ENCODE data around the gene ZNF423. TPM values are rescaled to one million over a fixed set of nuclear protein-coding genes. Genes with fewer than 3 reads are reported as not detected.
A peak's percentile ranks its signal among the peaks of the same experiment; 100 is the strongest.
"Not testable (repeated sequence)": the region's sequence is repeated elsewhere in the genome, so short reads cannot be mapped to it uniquely, and the experiment has no call there.

The ZNF423 gene
- polyA plus RNA-seq, 1 donor = 34.5 TPM

DNA sequence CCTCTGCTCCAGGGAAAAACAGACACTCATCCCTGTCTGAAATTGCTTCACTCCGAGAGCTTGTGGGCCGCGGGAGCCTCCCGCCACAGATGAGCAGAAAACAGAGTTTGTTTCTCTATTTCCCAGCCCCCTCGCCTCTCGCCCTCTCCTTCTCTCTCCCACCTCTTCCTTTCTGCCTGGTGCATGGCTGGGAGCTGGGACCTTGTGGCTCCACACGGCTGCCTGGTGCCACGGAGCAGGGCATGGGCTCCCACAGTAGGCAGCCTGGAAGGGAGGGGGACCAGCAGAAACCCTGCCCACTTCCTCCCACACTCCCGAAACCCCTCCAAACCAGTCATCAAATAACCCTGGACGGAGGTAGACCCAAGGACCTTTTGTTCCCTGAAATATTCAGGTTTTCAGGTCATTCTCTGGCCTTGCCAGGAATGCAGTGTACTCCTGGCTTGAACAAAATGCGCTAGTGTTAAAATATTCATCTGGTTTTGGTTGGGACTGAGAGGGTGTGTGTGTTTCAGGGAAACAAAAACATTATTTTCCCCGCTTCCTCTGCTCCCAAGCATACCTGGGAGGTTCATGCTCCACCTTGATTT, 277.4 kb downstream of the ZNF423 start:
- DNase-seq = no peak

DNA sequence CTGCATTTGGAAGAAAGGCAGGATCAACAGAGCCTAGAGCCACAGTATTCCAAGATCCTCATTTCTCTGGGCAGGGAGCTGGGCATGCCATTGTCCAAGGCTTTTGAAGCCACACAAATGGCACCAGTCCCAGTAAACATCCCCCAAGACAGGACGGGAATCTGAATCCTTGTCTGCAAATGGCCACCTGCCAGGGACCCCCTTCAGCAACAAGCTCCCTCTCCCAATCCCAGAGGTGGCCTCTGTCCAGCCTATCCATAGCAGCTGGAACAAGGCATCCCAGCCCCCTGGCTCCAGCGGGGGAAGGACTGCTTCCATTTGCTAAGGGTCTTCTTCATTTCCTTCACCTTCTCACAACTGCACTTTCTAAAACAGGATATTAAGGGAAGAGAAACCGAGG, 277.9 kb downstream of the ZNF423 start:
- DNase-seq = no peak

GRCh38 chr16:49576941-49577340, 279.0 kb downstream of the ZNF423 start:
- DNase-seq = no peak

- DNase-seq = no peak
Measured at GRCh38 chr16:49576173-49576494, 279.8 kb downstream of the ZNF423 start.

DNA sequence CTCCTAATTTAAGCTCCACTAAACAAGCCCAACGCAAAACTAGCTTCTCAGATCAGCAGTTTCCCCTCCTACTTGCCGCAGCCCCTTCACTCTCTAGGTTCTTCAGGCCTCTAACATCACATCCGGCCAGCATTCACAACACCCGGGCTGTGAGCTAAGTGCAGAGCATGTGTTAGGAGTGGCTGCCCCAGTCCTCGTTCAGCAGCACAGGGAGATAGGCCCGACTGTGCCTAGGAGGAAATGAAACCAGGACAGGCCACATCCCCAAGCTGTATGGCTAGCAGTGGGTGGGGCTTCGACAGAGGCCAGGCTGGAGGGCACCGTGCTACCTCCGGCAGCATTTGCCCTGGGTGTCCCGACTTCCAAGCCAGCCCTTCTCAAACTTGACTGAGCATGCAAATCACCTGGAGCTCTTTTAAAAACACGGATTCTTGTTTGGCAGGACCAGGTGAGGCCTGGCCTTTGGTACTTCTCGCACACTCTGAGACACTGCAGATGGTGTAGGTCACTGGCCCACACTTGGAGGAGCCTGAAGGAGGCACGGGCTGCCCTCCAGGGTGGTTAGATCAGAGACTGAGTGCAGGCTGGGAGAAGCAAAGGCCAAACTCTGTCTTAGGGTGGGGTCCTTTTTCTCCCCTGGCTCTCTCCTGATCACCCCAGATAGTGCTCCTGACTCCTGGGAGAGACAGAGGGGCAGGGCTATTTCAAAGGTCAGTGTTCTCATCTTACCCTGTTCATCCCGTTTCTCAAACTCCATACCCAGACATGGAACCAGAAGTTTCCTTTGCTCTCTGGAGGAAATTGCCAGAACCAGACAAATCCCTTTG, 280.4 kb downstream of the ZNF423 start:
- DNase-seq = no peak

DNA sequence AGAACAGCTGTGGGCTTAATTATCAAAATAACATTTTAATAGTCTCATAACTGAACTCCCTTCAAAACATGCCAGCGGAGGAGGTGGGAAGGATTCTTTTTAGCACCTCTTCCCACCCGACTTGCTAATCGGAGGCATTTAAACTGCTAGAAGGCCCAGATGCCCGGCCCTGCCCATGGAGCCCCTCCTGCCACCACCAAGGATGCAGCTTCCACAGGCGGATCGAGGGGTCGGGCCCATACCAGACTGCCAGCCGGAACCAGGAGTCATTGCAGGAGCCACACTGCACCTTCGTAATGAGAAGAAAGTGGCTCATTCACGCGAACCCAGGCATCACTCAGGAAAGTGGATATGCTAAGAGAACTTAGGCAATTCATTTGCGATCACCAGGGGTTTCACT, 281.1 kb downstream of the ZNF423 start:
- no peak for DNase-seq

GRCh38 chr16:49567950-49568349, 288.0 kb downstream of the ZNF423 start:
- DNase-seq = no peak

DNA sequence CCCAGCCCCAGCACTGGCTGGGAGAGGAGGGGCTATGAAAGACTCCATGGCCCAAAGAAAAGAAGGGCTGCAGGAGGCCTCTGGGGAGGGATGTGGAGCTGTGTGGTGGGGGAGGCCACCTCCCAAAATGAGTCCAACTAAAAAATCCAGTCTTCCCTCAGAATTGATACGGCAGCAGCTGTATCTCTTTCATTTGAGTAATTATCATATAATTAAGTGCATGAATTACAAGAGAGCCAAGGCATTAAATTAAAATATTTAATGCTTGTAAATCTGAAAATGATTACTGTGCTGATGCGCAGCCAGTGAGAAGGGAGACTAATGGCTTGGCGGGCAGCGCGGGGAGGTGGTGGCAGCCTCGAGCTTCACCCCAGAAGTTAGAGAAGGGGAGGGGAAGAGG, 289.5 kb downstream of the ZNF423 start:
- no peak for DNase-seq

DNA sequence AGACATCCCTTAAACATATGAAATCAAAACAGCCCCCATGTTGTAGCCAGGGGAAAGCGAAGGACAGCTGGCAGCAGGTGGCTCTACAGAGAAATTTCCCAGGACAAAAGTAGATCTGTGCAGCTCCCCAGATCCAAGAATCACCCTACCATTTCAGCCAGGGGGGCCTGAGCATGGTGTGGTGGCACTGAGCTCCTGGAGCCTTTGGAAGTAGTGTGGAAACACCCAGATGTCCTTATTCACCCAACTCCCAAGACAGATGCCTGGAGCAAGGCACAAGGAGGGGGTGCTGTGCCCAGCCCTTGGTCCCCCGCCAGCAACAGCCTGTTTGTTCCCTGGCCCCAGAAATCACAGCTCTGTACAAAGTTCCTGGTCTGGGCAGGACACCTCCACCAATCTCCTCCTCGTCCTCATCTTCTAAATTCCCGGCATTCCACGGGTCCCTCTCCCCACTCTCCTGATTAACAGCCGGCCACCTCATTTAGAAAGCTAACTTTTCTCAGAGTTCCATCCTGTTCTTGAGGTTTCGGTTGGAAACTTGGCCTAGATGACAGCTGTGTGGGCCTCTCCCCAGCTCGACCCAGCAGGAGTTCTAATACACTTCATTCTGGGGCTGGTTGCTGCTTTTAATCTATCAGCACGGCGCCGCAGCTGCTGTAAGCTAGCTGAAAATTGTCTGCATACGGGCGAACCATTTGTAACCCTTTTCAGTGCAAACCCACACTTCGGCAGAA, 291.2 kb downstream of the ZNF423 start:
- DNase-seq = peak; percentile 61

DNA sequence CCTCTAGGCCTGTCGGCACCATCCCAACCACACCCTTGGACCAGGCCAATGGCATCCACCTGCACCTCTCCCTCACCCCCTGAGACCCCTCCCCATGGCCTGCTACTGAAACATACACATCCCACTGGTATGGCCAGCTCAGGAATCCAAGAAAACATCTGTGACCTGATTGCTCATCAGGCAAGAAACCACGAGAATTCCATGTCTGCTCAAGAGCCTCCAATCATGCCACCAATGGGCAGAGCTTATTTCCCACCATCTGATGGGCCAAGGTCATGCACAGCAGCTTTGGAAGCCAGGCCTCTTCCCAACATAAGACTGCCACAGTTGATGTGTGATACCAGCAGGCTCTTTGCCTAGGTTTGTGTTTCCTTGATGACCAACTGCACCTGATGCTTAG, 292.2 kb downstream of the ZNF423 start:
- DNase-seq = no peak

- DNase-seq = not testable (repeated sequence)
Measured at GRCh38 chr16:49562894-49563293, 293.0 kb downstream of the ZNF423 start.

- no peak for DNase-seq
Measured at GRCh38 chr16:49562228-49562627, 293.7 kb downstream of the ZNF423 start.

GRCh38 chr16:49560004-49560830, 295.7 kb downstream of the ZNF423 start:
- peak; percentile 57 for DNase-seq

- no peak for DNase-seq
Measured at GRCh38 chr16:49559242-49559641, 296.7 kb downstream of the ZNF423 start.

DNA sequence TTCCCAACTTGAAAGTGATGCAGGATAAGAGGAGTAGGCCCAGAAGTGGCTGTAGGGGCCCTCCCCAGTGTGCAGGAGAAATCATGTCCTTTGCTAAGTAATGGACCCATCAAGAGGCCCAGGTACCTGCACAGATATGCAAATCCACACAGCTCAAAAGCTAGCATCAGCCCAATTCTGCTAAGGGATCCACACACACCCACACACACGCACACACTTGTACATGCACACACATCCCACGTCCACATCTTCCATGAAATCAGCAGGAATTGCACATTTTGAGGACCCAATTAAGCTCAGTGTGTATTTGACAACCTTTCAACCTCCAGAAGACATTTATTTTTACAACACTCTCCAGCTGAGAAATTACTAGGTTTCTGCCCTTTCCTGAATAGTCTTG, 297.5 kb downstream of the ZNF423 start:
- no peak for DNase-seq

- no peak for DNase-seq
Measured at GRCh38 chr16:49556606-49557446, 299.1 kb downstream of the ZNF423 start.

- no peak for DNase-seq
Measured at GRCh38 chr16:49556249-49556605, 299.7 kb downstream of the ZNF423 start.

GRCh38 chr16:49554681-49555080, 301.2 kb downstream of the ZNF423 start:
- DNase-seq = no peak

GRCh38 chr16:49552313-49552928, 303.5 kb downstream of the ZNF423 start:
- no peak for DNase-seq

DNA sequence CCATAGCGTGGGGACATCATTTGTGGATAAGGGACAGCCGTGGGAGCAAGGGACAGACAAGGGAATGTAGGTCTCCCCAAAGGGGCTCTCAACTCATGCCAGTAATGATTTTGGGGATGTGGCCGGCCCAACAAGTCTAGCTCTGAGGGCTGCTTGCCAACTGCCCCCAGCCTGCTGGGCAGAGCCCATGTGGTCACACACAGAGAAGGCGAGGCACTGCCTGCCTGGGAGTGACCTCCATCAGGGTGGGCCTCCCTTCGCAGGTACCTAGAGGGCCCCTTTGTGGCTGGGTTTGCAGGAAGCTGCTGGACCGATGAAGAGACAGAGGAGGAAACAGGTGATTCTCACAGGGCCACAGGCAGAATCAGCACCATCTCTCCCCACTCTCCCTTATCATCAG, 305.2 kb downstream of the ZNF423 start:
- no peak for DNase-seq

GRCh38 chr16:49550140-49550539, 305.8 kb downstream of the ZNF423 start:
- no peak for DNase-seq

Data from hindlimb muscle (tissue), 1 donor.